ENCODE data around the gene CRYBB3. TPM values are rescaled to one million over a fixed set of nuclear protein-coding genes. Genes with fewer than 3 reads are reported as not detected.

Gene CRYBB3
- total RNA-seq, 1 experiment from 2014 or later: 0.67 TPM

DNA sequence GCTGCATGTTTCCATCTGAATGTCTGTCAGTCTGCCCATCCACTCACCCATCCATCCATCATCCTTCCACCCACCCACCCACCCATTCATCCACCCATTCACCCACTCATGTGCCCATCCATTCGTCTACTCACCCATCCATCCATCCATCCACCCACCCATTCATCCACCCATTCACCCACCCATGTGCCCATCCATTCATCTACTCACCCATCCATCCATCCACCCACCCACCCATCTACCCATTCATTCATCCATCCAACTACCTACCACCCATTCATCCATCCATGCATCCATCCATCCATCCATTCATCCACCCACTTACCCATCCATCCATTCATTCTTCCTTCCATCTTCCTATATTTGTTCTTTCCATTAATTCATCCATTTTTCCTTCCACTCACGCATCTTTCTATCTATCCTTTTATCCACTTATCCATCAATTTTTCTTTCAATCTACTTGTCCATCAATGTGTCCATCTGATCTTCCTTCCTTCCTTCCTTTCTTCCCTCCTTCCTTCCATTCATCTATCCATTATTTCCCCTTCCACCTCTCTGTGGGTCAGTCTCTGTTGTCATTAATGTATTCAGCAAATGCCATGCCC is 8.0 kb downstream of the CRYBB3 start:
- BruUV-seq (replicated peaks): no TSS peak
- ChIA-PET CTCF (no interaction called here), POLR2A (no interaction called here)
- Histone ChIP-seq H3K27ac (ENCODE audit: low read length) (no peak overlapping the region), H3K9me3 (ENCODE audit: control insufficient read depth, insufficient read depth, low read depth, low read length) (no peaks in the 10 kb centered on the region), H3K36me3 (ENCODE audit: control insufficient read depth, insufficient read depth, low read length) (0 out of 2 replicates have a peak, but pooled peaks cover 3% of the 10 kb centered on the region), H3K4me3 (ENCODE audit: low read depth in 2 of 2, low read length in 2 of 2) (no peak overlapping the region), H3K27me3 (ENCODE audit: control insufficient read depth, insufficient read depth, low read length) (no peaks in the 10 kb centered on the region), H3K4me1 (ENCODE audit: control insufficient read depth, insufficient read depth, low read length) (no peaks in the 10 kb centered on the region)
- TF ChIP-seq, protein P1, sequence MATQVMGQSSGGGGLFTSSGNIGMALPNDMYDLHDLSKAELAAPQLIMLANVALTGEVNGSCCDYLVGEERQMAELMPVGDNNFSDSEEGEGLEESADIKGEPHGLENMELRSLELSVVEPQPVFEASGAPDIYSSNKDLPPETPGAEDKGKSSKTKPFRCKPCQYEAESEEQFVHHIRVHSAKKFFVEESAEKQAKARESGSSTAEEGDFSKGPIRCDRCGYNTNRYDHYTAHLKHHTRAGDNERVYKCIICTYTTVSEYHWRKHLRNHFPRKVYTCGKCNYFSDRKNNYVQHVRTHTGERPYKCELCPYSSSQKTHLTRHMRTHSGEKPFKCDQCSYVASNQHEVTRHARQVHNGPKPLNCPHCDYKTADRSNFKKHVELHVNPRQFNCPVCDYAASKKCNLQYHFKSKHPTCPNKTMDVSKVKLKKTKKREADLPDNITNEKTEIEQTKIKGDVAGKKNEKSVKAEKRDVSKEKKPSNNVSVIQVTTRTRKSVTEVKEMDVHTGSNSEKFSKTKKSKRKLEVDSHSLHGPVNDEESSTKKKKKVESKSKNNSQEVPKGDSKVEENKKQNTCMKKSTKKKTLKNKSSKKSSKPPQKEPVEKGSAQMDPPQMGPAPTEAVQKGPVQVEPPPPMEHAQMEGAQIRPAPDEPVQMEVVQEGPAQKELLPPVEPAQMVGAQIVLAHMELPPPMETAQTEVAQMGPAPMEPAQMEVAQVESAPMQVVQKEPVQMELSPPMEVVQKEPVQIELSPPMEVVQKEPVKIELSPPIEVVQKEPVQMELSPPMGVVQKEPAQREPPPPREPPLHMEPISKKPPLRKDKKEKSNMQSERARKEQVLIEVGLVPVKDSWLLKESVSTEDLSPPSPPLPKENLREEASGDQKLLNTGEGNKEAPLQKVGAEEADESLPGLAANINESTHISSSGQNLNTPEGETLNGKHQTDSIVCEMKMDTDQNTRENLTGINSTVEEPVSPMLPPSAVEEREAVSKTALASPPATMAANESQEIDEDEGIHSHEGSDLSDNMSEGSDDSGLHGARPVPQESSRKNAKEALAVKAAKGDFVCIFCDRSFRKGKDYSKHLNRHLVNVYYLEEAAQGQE (IDR thresholded peaks at IDR 0.05; ENCODE audit: insufficient read depth in 1 of 2, low read depth in 2 of 2, low read length in 1 of 2): no peak
- TF ChIP-seq POLR2AphosphoS5 (IDR thresholded peaks at IDR 0.05; ENCODE audit: low read depth, low read length) (no peak), TCF7L2 (IDR thresholded peaks at IDR 0.05; ENCODE audit: low read depth, low read length) (no peak), SIN3A (IDR thresholded peaks at IDR 0.05; ENCODE audit: borderline replicate concordance, insufficient read depth, low read depth, low read length) (no peak)
- TF ChIP-seq, protein P2, sequence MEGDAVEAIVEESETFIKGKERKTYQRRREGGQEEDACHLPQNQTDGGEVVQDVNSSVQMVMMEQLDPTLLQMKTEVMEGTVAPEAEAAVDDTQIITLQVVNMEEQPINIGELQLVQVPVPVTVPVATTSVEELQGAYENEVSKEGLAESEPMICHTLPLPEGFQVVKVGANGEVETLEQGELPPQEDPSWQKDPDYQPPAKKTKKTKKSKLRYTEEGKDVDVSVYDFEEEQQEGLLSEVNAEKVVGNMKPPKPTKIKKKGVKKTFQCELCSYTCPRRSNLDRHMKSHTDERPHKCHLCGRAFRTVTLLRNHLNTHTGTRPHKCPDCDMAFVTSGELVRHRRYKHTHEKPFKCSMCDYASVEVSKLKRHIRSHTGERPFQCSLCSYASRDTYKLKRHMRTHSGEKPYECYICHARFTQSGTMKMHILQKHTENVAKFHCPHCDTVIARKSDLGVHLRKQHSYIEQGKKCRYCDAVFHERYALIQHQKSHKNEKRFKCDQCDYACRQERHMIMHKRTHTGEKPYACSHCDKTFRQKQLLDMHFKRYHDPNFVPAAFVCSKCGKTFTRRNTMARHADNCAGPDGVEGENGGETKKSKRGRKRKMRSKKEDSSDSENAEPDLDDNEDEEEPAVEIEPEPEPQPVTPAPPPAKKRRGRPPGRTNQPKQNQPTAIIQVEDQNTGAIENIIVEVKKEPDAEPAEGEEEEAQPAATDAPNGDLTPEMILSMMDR (IDR thresholded peaks at IDR 0.05): no peak
- in situ Hi-C loops (cut with HindIII; ENCODE audit: low pct_unique_long_range_greater_than_20kb, low sequenced_read_pairs): no loop called here
- intact Hi-C loops (cut with micrococcal nuclease; ENCODE audit: unreplicated experiment): no loop called here
- ATAC-seq (no peak), DNase-seq (ENCODE audit: low read depth, low spot score) (no peak)

DNA sequence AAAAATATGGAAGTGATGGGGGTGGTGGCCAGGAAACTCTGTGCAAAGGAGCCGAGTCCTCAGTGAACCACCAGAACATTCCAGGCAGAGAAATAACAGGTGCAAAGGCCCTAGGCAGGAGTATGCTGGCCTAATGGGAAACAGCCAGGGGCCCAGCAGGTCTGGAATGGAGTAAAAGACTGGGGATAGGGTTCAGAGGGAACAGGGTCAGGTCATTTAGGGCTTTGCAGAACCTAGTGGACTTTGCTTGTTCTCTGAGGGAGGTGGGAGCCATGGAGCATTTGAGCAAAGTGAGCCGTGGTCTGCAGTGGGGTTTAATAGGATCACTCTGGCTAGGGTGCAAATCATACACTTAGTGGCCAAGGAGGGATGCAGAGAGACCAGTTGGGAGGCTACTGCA is 8.7 kb downstream of the CRYBB3 start:
- DNase-seq (ENCODE audit: low read depth, low spot score) (no peak), ATAC-seq (no peak)
- intact Hi-C loops (cut with micrococcal nuclease; ENCODE audit: unreplicated experiment): no loop called here
- no peaks in the 10 kb centered on the region for H3K27me3 ChIP-seq (ENCODE audit: control insufficient read depth, insufficient read depth, low read length)
- no peaks in the 10 kb centered on the region for H3K36me3 ChIP-seq (ENCODE audit: control insufficient read depth, insufficient read depth, low read length)
- no TSS peak for BruUV-seq (replicated peaks)
- in situ Hi-C loops (cut with HindIII; ENCODE audit: low pct_unique_long_range_greater_than_20kb, low sequenced_read_pairs): no loop called here
- no peaks in the 10 kb centered on the region for H3K4me1 ChIP-seq (ENCODE audit: control insufficient read depth, insufficient read depth, low read length)
- ChIA-PET POLR2A (no interaction called here), CTCF (no interaction called here)
- H3K4me3 ChIP-seq (ENCODE audit: low read depth in 2 of 2, low read length in 2 of 2): no peak overlapping the region
- TF ChIP-seq, protein P1 (IDR thresholded peaks at IDR 0.05; ENCODE audit: insufficient read depth in 1 of 2, low read depth in 2 of 2, low read length in 1 of 2): no peak
- H3K27ac ChIP-seq (ENCODE audit: low read length): no peak overlapping the region
- H3K9me3 ChIP-seq (ENCODE audit: control insufficient read depth, insufficient read depth, low read depth, low read length): no peaks in the 10 kb centered on the region

All from Panc1 (cell line).